HEK293 (cell line): ENCODE measurements around the gene CELF1.

Experiments
- BCL11A ChIP-seq: fragments of 450-650 bp; formaldehyde crosslinking; IDR thresholded peaks from 2 replicates; pipeline ENCODE4 v1.5.1; 2016; ENCODE audit warnings: low read depth, missing biosample characterization, missing genetic modification characterization
- FEZF1 ChIP-seq: fragments of 450-650 bp; formaldehyde crosslinking; IDR thresholded peaks from 2 replicates; pipeline ENCODE4 v1.5.1; 2016; ENCODE audit warnings: missing biosample characterization, missing genetic modification characterization
- GLI2 ChIP-seq: fragments of 450-650 bp; formaldehyde crosslinking; IDR thresholded peaks from 2 replicates; pipeline ENCODE4; 2017; ENCODE audit warnings: missing biosample characterization, missing genetic modification characterization, low read depth, borderline replicate concordance
- KLF8 ChIP-seq: fragments of 450-650 bp; formaldehyde crosslinking; IDR thresholded peaks from 2 replicates; pipeline ENCODE4 v1.5.1; 2016; ENCODE audit warnings: missing biosample characterization, missing genetic modification characterization
- MEIS1 ChIP-seq: sonication (generic); formaldehyde crosslinking; IDR thresholded peaks from 2 replicates; pipeline ENCODE4 v1.8.1; 2022; ENCODE audit warnings: missing genetic modification reagents, mild to moderate bottlenecking, borderline replicate concordance
- OSR2 ChIP-seq: fragments of 450-650 bp; formaldehyde crosslinking; IDR thresholded peaks from 2 replicates; pipeline ENCODE4 v1.5.1; 2016; ENCODE audit warnings: missing biosample characterization, missing genetic modification characterization
- SETDB1 ChIP-seq: IDR thresholded peaks from one replicate; pipeline ENCODE4 v1.6.1; 2017; ENCODE audit warnings: mild to moderate bottlenecking, low read length, moderate library complexity, mixed read lengths; ENCODE audit not compliant: insufficient read length
- SP3 ChIP-seq: fragments of 450-650 bp; formaldehyde crosslinking; IDR thresholded peaks from 2 replicates; pipeline ENCODE4 v1.5.1; 2016; ENCODE audit warnings: missing biosample characterization, missing genetic modification characterization
- WT1 ChIP-seq: fragments of 450-650 bp; formaldehyde crosslinking; IDR thresholded peaks from 2 replicates; pipeline ENCODE4 v1.5.1; 2016; ENCODE audit warnings: missing biosample characterization, missing genetic modification characterization
- ZBTB11 ChIP-seq: fragments of 450-650 bp; formaldehyde crosslinking; conservative IDR thresholded peaks from 2 replicates; pipeline ENCODE4 v1.5.1; 2016; ENCODE audit warnings: low read depth, missing biosample characterization, missing genetic modification characterization
- ZBTB20 ChIP-seq: fragments of 450-650 bp; formaldehyde crosslinking; IDR thresholded peaks from 2 replicates; pipeline ENCODE4 v1.5.1; 2016; ENCODE audit warnings: missing biosample characterization, missing genetic modification characterization
- ZBTB8A ChIP-seq: fragments of 450-650 bp; formaldehyde crosslinking; IDR thresholded peaks from 2 replicates; pipeline ENCODE4 v1.5.1; 2016; ENCODE audit warnings: missing biosample characterization, missing genetic modification characterization
- ZEB2 ChIP-seq: fragments of 450-650 bp; formaldehyde crosslinking; IDR thresholded peaks from 2 replicates; pipeline ENCODE4 v1.5.1; 2016; ENCODE audit warnings: missing biosample characterization, missing genetic modification characterization
- ZFHX2 ChIP-seq: fragments of 450-650 bp; formaldehyde crosslinking; conservative IDR thresholded peaks from 2 replicates; pipeline ENCODE4 v1.5.1; 2016; ENCODE audit warnings: missing biosample characterization, missing genetic modification characterization
- ZFP41 ChIP-seq: fragments of 450-650 bp; formaldehyde crosslinking; IDR thresholded peaks from 2 replicates; pipeline ENCODE4 v1.5.1; 2016; ENCODE audit warnings: missing biosample characterization, missing genetic modification characterization, borderline replicate concordance
- ZNF114 ChIP-seq: fragments of 450-650 bp; formaldehyde crosslinking; IDR thresholded peaks from 2 replicates; pipeline ENCODE4 v1.5.0; 2017; ENCODE audit warnings: missing biosample characterization, missing genetic modification characterization
- ZNF132 ChIP-seq: fragments of 450-650 bp; formaldehyde crosslinking; IDR thresholded peaks from 2 replicates; pipeline ENCODE4 v1.5.1; 2017; ENCODE audit warnings: missing biosample characterization, missing genetic modification characterization, borderline replicate concordance
- ZNF133 ChIP-seq: fragments of 450-650 bp; formaldehyde crosslinking; IDR thresholded peaks from 2 replicates; pipeline ENCODE4 v1.5.1; 2016; ENCODE audit warnings: missing biosample characterization, missing genetic modification characterization
- ZNF140 ChIP-seq: fragments of 450-650 bp; formaldehyde crosslinking; IDR thresholded peaks from 2 replicates; pipeline ENCODE4 v1.5.1; 2016; ENCODE audit warnings: missing biosample characterization, missing genetic modification characterization
- ZNF175 ChIP-seq: fragments of 450-650 bp; formaldehyde crosslinking; IDR thresholded peaks from 2 replicates; pipeline ENCODE4 v1.5.1; 2016; ENCODE audit warnings: missing biosample characterization, missing genetic modification characterization
- ZNF24 ChIP-seq: fragments of 450-650 bp; formaldehyde crosslinking; IDR thresholded peaks from 2 replicates; pipeline ENCODE4 v1.5.1; 2016; ENCODE audit warnings: missing biosample characterization, missing genetic modification characterization
- ZNF266 ChIP-seq: fragments of 450-650 bp; formaldehyde crosslinking; IDR thresholded peaks from 2 replicates; pipeline ENCODE4 v1.5.1; 2016; ENCODE audit warnings: missing biosample characterization, missing genetic modification characterization, low read depth
- ZNF335 ChIP-seq: fragments of 450-650 bp; formaldehyde crosslinking; conservative IDR thresholded peaks from 2 replicates; pipeline ENCODE4 v1.5.1; 2016; ENCODE audit warnings: missing biosample characterization, missing genetic modification characterization
- ZNF423 ChIP-seq: fragments of 450-650 bp; formaldehyde crosslinking; IDR thresholded peaks from 2 replicates; pipeline ENCODE4 v1.5.1; 2016; ENCODE audit warnings: missing biosample characterization, missing genetic modification characterization
- ZNF449 ChIP-seq: fragments of 450-650 bp; formaldehyde crosslinking; IDR thresholded peaks from 2 replicates; pipeline ENCODE4 v1.5.1; 2017; ENCODE audit warnings: missing biosample characterization, mild to moderate bottlenecking, missing genetic modification characterization, moderate library complexity
- ZNF610 ChIP-seq: fragments of 450-650 bp; formaldehyde crosslinking; IDR thresholded peaks from 2 replicates; pipeline ENCODE4 v1.5.1; 2016; ENCODE audit warnings: missing biosample characterization, missing genetic modification characterization, borderline replicate concordance
- ZNF626 ChIP-seq: fragments of 450-650 bp; sonication (Bioruptor Pico); formaldehyde crosslinking; IDR thresholded peaks from 2 replicates; pipeline ENCODE4 v1.5.1; 2018; ENCODE audit warnings: missing biosample characterization, missing genetic modification characterization, inconsistent platforms
- ZNF629 ChIP-seq: fragments of 450-650 bp; formaldehyde crosslinking; IDR thresholded peaks from 2 replicates; pipeline ENCODE4 v1.5.1; 2017; ENCODE audit warnings: missing biosample characterization, missing genetic modification characterization
- ZNF645 ChIP-seq: fragments of 450-650 bp; formaldehyde crosslinking; IDR thresholded peaks from 2 replicates; pipeline ENCODE4; 2016; ENCODE audit warnings: missing biosample characterization, missing genetic modification characterization
- ZNF658 ChIP-seq: fragments of 450-650 bp; formaldehyde crosslinking; IDR thresholded peaks from 2 replicates; pipeline ENCODE4; 2016; ENCODE audit warnings: missing biosample characterization, missing genetic modification characterization
- ZNF76 ChIP-seq: fragments of 450-650 bp; formaldehyde crosslinking; IDR thresholded peaks from 2 replicates; pipeline ENCODE4; 2016; ENCODE audit warnings: low read depth, missing biosample characterization, missing genetic modification characterization, borderline replicate concordance
- ZNF792 ChIP-seq: fragments of 450-650 bp; formaldehyde crosslinking; IDR thresholded peaks from 2 replicates; pipeline ENCODE4 v1.5.1; 2016; ENCODE audit warnings: missing biosample characterization, missing genetic modification characterization
- TF ChIP-seq, protein P1 (sequence below): fragments of 450-650 bp; IDR thresholded peaks from 2 replicates; pipeline ENCODE4 v1.5.1; 2018; ENCODE audit warnings: missing biosample characterization, mild to moderate bottlenecking, missing genetic modification characterization
- TF ChIP-seq, protein P2 (sequence below): fragments of 450-650 bp; formaldehyde crosslinking; IDR thresholded peaks from 2 replicates; pipeline ENCODE4 v1.5.1; 2016; ENCODE audit warnings: missing biosample characterization, missing genetic modification characterization

Gene CELF1

GRCh38 chr11:47464483-47464882 is 88.4 kb downstream of the CELF1 start (continued):
- TF ChIP-seq MEIS1 (CRISPR knock-in tag) = no peak
- no peak for TF ChIP-seq ZNF626 (tag by site-specific recombination)
- TF ChIP-seq ZNF335 (tag by site-specific recombination) = no peak
- TF ChIP-seq ZNF132 (tag by site-specific recombination) = no peak
- 0 out of 2 replicates have a peak, but pooled peaks have one; percentile 4 for TF ChIP-seq ZNF140 (tag by site-specific recombination)
- no peak for TF ChIP-seq ZNF792
- TF ChIP-seq SETDB1 = no peak
- no peak for TF ChIP-seq ZNF133
- TF ChIP-seq OSR2 = peak; percentile 80
- 0 out of 2 replicates have a peak, but pooled peaks have one; percentile 37 for TF ChIP-seq FEZF1
- TF ChIP-seq ZNF76 (tag by site-specific recombination) = no peak
- TF ChIP-seq, protein P1, sequence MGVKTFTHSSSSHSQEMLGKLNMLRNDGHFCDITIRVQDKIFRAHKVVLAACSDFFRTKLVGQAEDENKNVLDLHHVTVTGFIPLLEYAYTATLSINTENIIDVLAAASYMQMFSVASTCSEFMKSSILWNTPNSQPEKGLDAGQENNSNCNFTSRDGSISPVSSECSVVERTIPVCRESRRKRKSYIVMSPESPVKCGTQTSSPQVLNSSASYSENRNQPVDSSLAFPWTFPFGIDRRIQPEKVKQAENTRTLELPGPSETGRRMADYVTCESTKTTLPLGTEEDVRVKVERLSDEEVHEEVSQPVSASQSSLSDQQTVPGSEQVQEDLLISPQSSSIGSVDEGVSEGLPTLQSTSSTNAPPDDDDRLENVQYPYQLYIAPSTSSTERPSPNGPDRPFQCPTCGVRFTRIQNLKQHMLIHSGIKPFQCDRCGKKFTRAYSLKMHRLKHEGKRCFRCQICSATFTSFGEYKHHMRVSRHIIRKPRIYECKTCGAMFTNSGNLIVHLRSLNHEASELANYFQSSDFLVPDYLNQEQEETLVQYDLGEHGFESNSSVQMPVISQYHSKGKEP (tag by site-specific recombination) = 0 out of 2 replicates have a peak, but pooled peaks have one; percentile 9
- no peak for TF ChIP-seq ZFHX2 (tag by site-specific recombination)
- TF ChIP-seq ZNF266 = no peak
- TF ChIP-seq ZNF114 (tag by site-specific recombination) = no peak
- TF ChIP-seq ZNF610 (tag by site-specific recombination) = no peak
- peak; percentile 75; the same call in 1 of the 2 replicates for TF ChIP-seq ZNF449
- no peak for TF ChIP-seq ZNF658 (tag by site-specific recombination)
- peak; percentile 55; the same call in 1 of the 2 replicates for TF ChIP-seq ZNF423 (tag by site-specific recombination)
- TF ChIP-seq GLI2 (tag by site-specific recombination) = no peak
- TF ChIP-seq ZNF24 (tag by site-specific recombination) = peak; percentile 78; the same call in 1 of the 2 replicates
- no peak for TF ChIP-seq ZNF645 (tag by site-specific recombination)
- TF ChIP-seq ZBTB8A (tag by site-specific recombination) = peak; percentile 88
- TF ChIP-seq WT1 (tag by site-specific recombination) = peak; percentile 78
- TF ChIP-seq KLF8 (tag by site-specific recombination) = 0 out of 2 replicates have a peak, but pooled peaks have one; percentile 40
- peak; percentile 88 for TF ChIP-seq ZEB2 (tag by site-specific recombination)
- TF ChIP-seq, protein P2, sequence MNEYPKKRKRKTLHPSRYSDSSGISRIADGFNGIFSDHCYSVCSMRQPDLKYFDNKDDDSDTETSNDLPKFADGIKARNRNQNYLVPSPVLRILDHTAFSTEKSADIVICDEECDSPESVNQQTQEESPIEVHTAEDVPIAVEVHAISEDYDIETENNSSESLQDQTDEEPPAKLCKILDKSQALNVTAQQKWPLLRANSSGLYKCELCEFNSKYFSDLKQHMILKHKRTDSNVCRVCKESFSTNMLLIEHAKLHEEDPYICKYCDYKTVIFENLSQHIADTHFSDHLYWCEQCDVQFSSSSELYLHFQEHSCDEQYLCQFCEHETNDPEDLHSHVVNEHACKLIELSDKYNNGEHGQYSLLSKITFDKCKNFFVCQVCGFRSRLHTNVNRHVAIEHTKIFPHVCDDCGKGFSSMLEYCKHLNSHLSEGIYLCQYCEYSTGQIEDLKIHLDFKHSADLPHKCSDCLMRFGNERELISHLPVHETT (tag by site-specific recombination) = peak; percentile 62; the same call in 1 of the 2 replicates
- TF ChIP-seq SP3 = no peak
- no peak for TF ChIP-seq ZBTB11 (tag by site-specific recombination)
- TF ChIP-seq ZFP41 (tag by site-specific recombination) = no peak
- no peak for TF ChIP-seq ZBTB20 (tag by site-specific recombination)
- TF ChIP-seq BCL11A = no peak
- TF ChIP-seq ZNF629 (tag by site-specific recombination) = peak; percentile 83
- no peak for TF ChIP-seq ZNF175 (tag by site-specific recombination)
